Measurements from ENCODE around the gene PRDM12. TPM values are rescaled to one million over a fixed set of nuclear protein-coding genes. Genes with fewer than 3 reads are reported as not detected.

The PRDM12 gene
- total RNA-seq, 1 experiment from 2014 or later: 0.34 TPM

GRCh38 chr9:130701059-130702022, 36.9 kb downstream of the PRDM12 start:
- CTCF ChIA-PET: interaction anchor here (0.5 to 1.7 kb wide), 18 partner anchors 10 to 297 kb away, joined by 3 to 7 read pairs (median 4); no protein-coding TSS in a partner anchor
- H3K27ac Mint-ChIP-seq (ENCODE audit: unreplicated experiment): no peak overlapping the region
- no peaks in the 10 kb centered on the region for H3K9me3 ChIP-seq
- H3K4me3 Mint-ChIP-seq (ENCODE audit: unreplicated experiment): no peak overlapping the region
- no peak overlapping the region for H3K4me3 ChIP-seq (ENCODE audit: low read depth, low read length)
- H3K27me3 Mint-ChIP-seq (ENCODE audit: insufficient read depth, unreplicated experiment): no peaks in the 10 kb centered on the region
- intact Hi-C loops (cut with micrococcal nuclease; ENCODE audit: unreplicated experiment): loop anchor here (10.0 kb wide), 1 partner anchor 343 kb away; no protein-coding TSS in a partner anchor
- H3K36me3 ChIP-seq (ENCODE audit: control insufficient read depth, insufficient read depth, low read length): peaks cover 8% of the 10 kb centered on the region
- TF ChIP-seq CTCF (IDR thresholded peaks at IDR 0.05; ENCODE audit: insufficient read depth in 1 of 2, low read depth in 1 of 2, low read length in 1 of 2, severe bottlenecking in 1 of 2, unreplicated experiment in 1 of 2): peak; percentile 85 to 97
- BruUV-seq (replicated peaks): no TSS peak
- H3K4me1 Mint-ChIP-seq (ENCODE audit: low read depth, unreplicated experiment): peaks cover 9% of the 10 kb centered on the region
- POLR2A ChIA-PET: no interaction called here
- no peaks in the 10 kb centered on the region for H3K9me3 Mint-ChIP-seq (ENCODE audit: unreplicated experiment)
- peak; percentile 75 to 85 for DNase-seq
- peaks cover 91% of the 10 kb centered on the region for H3K36me3 Mint-ChIP-seq (ENCODE audit: insufficient read depth, unreplicated experiment)
- H3K4me1 ChIP-seq: no peaks in the 10 kb centered on the region
- H3K27me3 ChIP-seq (replicated peaks; ENCODE audit: control insufficient read depth, insufficient read depth, low read length): no peaks in the 10 kb centered on the region

GRCh38 chr9:130703501-130703900, 39.1 kb downstream of the PRDM12 start:
- TF ChIP-seq CTCF (IDR thresholded peaks at IDR 0.05; ENCODE audit: insufficient read depth in 1 of 2, low read depth in 1 of 2, low read length in 1 of 2, severe bottlenecking in 1 of 2, unreplicated experiment in 1 of 2): no peak
- no TSS peak for BruUV-seq (replicated peaks)
- Histone ChIP-seq H3K27me3 (replicated peaks; ENCODE audit: control insufficient read depth, insufficient read depth, low read length) (no peaks in the 10 kb centered on the region), H3K9me3 (no peaks in the 10 kb centered on the region), H3K36me3 (ENCODE audit: control insufficient read depth, insufficient read depth, low read length) (peaks cover 8% of the 10 kb centered on the region), H3K4me1 (no peaks in the 10 kb centered on the region), H3K4me3 (ENCODE audit: low read depth, low read length) (no peak overlapping the region)
- Mint-ChIP-seq H3K36me3 (ENCODE audit: insufficient read depth, unreplicated experiment) (peaks cover 80% of the 10 kb centered on the region), H3K4me1 (ENCODE audit: low read depth, unreplicated experiment) (no peaks in the 10 kb centered on the region), H3K4me3 (ENCODE audit: unreplicated experiment) (no peak overlapping the region), H3K27me3 (ENCODE audit: insufficient read depth, unreplicated experiment) (no peaks in the 10 kb centered on the region), H3K9me3 (ENCODE audit: unreplicated experiment) (no peaks in the 10 kb centered on the region), H3K27ac (ENCODE audit: unreplicated experiment) (no peak overlapping the region)
- CTCF ChIA-PET: no interaction called here
- DNase-seq: no peak
- POLR2A ChIA-PET: no interaction called here
- intact Hi-C loops (cut with micrococcal nuclease; ENCODE audit: unreplicated experiment): loop anchor here (10.0 kb wide), 1 partner anchor 341 kb away; no protein-coding TSS in a partner anchor

- H3K4me3 ChIP-seq (ENCODE audit: low read depth, low read length): no peak overlapping the region
- peak; percentile 69 to 70 for DNase-seq
- BruUV-seq (replicated peaks): no TSS peak
- peaks cover 60% of the 10 kb centered on the region for H3K36me3 Mint-ChIP-seq (ENCODE audit: insufficient read depth, unreplicated experiment)
- H3K4me3 Mint-ChIP-seq (ENCODE audit: unreplicated experiment): no peak overlapping the region
- H3K27me3 Mint-ChIP-seq (ENCODE audit: insufficient read depth, unreplicated experiment): no peaks in the 10 kb centered on the region
- no peak overlapping the region for H3K27ac Mint-ChIP-seq (ENCODE audit: unreplicated experiment)
- H3K36me3 ChIP-seq (ENCODE audit: control insufficient read depth, insufficient read depth, low read length): peaks cover 3% of the 10 kb centered on the region; the same call in 1 of the 2 replicates
- ChIA-PET CTCF (interaction anchor here (0.7 to 1.0 kb wide), 3 partner anchors 24 to 157 kb away, joined by 4 to 6 read pairs (median 4); no protein-coding TSS in a partner anchor), POLR2A (no interaction called here)
- H3K4me1 Mint-ChIP-seq (ENCODE audit: low read depth, unreplicated experiment): no peaks in the 10 kb centered on the region
- no peaks in the 10 kb centered on the region for H3K9me3 Mint-ChIP-seq (ENCODE audit: unreplicated experiment)
- H3K9me3 ChIP-seq: no peaks in the 10 kb centered on the region
- no peaks in the 10 kb centered on the region for H3K27me3 ChIP-seq (replicated peaks; ENCODE audit: control insufficient read depth, insufficient read depth, low read length)
- TF ChIP-seq CTCF (IDR thresholded peaks at IDR 0.05; ENCODE audit: insufficient read depth in 1 of 2, low read depth in 1 of 2, low read length in 1 of 2, severe bottlenecking in 1 of 2, unreplicated experiment in 1 of 2): peak; percentile 69
- 0 out of 2 replicates have a peak, but pooled peaks cover 3% of the 10 kb centered on the region for H3K4me1 ChIP-seq
- intact Hi-C loops (cut with micrococcal nuclease; ENCODE audit: unreplicated experiment): loop anchor here (1.0 to 10.0 kb wide), 2 partner anchors 159 to 337 kb away; no protein-coding TSS in a partner anchor
Measured at GRCh38 chr9:130707225-130707976, 43.0 kb downstream of the PRDM12 start.

Data from Caco-2 (cell line).